Thymus (tissue), 11 donors: Measurements from ENCODE around the gene C11orf86. TPM values are rescaled to one million over a fixed set of nuclear protein-coding genes. Genes with fewer than 3 reads are reported as not detected.
"Not testable (repeated sequence)": the region's sequence is repeated elsewhere in the genome, so short reads cannot be mapped to it uniquely, and the experiment has no call there.

Experiments
- DNase-seq, 9 donors: peaks; one replicate each; pipeline ENCODE4 v3.0.0-alpha.2; 2013; ENCODE audit warnings: low spot score in 9 of 9, low read depth in 6 of 9, missing footprints in 1 of 9
- H3K27ac ChIP-seq, 2 donors: one replicate each; pipeline ENCODE4 v1.5.1; 2013; ENCODE audit warnings: control low read depth in 1 of 2, low read depth in 1 of 2, low read length in 1 of 2, mild to moderate bottlenecking in 1 of 2, moderate library complexity in 1 of 2
- H3K27me3 ChIP-seq, 2 donors: one replicate each; pipeline ENCODE4 v1.5.1; 2013; ENCODE audit warnings: low read length in 1 of 2; ENCODE audit not compliant: control insufficient read depth in 2 of 2, insufficient read depth in 1 of 2
- H3K36me3 ChIP-seq, 2 donors: one replicate each; pipeline ENCODE4 v1.5.1; 2013; ENCODE audit warnings: low read length in 1 of 2, mild to moderate bottlenecking in 1 of 2, moderate library complexity in 1 of 2; ENCODE audit not compliant: control insufficient read depth in 2 of 2, insufficient read depth in 2 of 2
- H3K4me1 ChIP-seq, 2 donors: one replicate each; pipeline ENCODE4 v1.5.1; 2013; ENCODE audit warnings: low read length in 2 of 2; ENCODE audit not compliant: control insufficient read depth in 2 of 2, insufficient read depth in 2 of 2
- H3K4me3 ChIP-seq, 2 donors: one replicate each; pipeline ENCODE4 v1.5.1; 2013; ENCODE audit warnings: low read length in 2 of 2, control low read depth in 1 of 2, mild to moderate bottlenecking in 1 of 2
- H3K9me3 ChIP-seq, 2 donors: one replicate each; pipeline ENCODE4 v1.5.1; 2013; ENCODE audit warnings: low read length in 1 of 2, mild to moderate bottlenecking in 1 of 2; ENCODE audit not compliant: control insufficient read depth in 2 of 2, insufficient read depth in 1 of 2
- WGBS: extraction: QIAGEN DNeasy Blood & Tissue Kit; methylation state at CpG from one replicate; pipeline ENCODE4 v1.1.7; 2013; 5-methylcytosine and 5-hydroxymethylcytosine counted together
- polyA plus RNA-seq: library from polyadenylated mRNA; stranded (reverse); fragments of 200-250 nt; gene quantifications from one replicate; pipeline ENCODE4 v1.2.3, GENCODE V29; 2013
- total RNA-seq: library from RNA; stranded (reverse); fragments of 120-200 nt; gene quantifications from one replicate; pipeline ENCODE4 v1.2.4, GENCODE V29; 2013
- donor health status: healthy.

The C11orf86 gene
- total and polyA plus RNA-seq, 2 donors, result 0.14 TPM; not detected in 1

DNA sequence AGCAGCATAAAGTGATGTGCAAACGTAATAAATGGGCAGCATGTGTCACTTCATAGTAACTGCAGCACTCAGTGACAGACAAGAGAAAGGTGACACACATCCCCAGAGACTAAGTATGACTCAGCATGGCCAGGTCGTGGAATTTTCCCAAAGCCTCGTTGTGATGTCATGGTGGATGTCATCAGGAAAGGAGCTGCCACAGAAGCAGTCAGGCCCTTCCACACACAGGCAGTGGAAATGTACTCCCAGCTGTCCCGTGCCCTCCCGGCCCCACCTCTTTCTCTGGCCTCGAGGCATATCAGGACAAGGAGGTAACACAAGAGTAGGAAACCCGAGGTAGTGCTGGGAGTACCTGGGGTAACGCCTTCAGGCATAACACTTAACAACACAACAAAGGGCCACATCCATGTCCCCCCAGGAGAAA lies 25.0 kb upstream of the C11orf86 start:
- no peaks in the 10 kb centered on the region for H3K36me3 ChIP-seq
- no peaks in the 10 kb centered on the region for H3K27me3 ChIP-seq
- DNase-seq, result no peak
- H3K4me3 ChIP-seq, result no peak overlapping the region
- 84% methylated on average over 8 of the region's 8 CpGs for whole genome bisulfite sequencing
- H3K27ac ChIP-seq, result no peak overlapping the region
- H3K9me3 ChIP-seq, result no peaks in the 10 kb centered on the region
- H3K4me1 ChIP-seq, result no peaks in the 10 kb centered on the region

DNA sequence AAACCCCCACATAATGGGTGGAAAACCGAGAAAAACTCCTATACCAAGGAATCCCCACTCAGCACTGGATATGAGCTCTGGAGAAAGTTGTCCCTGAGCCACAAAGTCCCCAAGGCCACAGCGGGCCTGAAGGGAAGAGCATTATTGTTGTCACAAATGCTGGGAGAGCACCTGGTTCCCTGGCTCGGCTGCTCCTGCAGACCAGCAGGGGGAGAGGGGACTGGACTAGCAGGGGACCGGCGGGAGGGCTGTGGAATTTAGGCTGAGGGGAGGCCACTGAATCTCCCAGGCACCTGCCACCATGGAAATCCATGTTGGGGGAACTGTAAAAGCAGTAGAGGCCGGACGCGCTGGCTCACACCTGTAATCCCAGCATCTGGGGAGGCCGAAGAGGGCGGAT lies 24.0 kb upstream of the C11orf86 start:
- WGBS, result 98% methylated on average over 10 of the region's 10 CpGs
- DNase-seq, result no peak
- no peaks in the 10 kb centered on the region for H3K27me3 ChIP-seq
- no peaks in the 10 kb centered on the region for H3K4me1 ChIP-seq
- H3K4me3 ChIP-seq, result no peak overlapping the region
- H3K27ac ChIP-seq, result no peak overlapping the region
- no peaks in the 10 kb centered on the region for H3K9me3 ChIP-seq
- H3K36me3 ChIP-seq, result no peaks in the 10 kb centered on the region

DNA sequence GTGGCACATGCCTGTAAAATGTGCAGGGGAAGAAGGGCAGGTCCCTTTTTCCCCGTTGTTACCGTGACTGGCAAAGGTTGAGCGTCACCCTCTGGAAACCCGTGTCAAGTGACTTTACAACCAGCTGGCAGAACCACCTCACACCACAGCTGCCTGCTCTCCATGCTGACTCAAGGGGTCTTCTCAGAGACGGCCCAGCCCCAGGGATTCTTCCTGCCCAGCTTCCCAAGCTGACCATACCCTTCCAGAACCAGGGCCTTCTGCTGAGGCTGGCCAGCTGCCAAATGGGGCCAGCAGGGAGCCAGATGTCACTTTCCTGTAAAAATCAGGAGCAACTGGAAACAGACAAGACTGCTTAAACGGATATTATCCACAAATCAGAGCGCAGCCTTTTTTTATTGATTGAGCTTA lies 23.2 kb upstream of the C11orf86 start:
- Histone ChIP-seq H3K4me1 (peaks cover 0 to under 1% of the 10 kb centered on the region in 2 donors), H3K36me3 (no peaks in the 10 kb centered on the region)
- DNase-seq, result no peak

DNA sequence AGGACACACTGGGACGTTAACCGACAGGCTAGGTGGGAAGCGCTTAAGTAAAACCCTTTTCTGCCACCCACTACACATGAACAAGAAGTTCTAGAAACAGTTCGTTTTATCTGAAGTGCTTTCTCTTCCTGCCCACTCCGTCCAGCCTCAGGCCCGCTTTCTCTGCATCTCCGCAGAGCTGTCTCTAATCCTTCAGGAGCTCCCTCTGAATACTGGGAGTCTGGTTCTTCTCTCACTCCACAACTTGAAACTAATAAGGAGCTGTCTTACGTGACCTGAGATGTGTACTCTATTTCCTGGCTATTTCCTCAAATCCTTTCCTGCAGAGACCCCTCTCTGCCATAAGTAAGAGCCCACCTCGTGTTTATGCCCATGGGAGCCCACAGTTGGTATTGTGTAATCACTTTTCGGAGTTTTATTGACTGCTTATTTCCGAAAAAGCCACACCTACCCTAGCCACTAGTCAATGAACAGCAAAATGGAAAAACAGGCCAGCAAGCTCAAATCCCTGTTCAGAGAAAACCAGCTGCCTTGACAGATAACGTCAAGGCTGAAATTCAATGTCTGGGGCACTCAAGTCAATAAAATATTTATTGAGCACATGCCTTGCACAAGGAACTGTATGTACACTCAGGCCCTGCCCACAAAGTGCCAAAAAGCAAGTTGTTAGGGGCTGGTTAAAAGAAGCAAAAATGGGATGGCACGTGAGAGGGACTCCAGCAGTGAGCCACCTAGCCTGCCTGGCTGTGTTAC lies 21.8 kb upstream of the C11orf86 start:
- peaks cover 0 to 4% of the 10 kb centered on the region in 2 donors for H3K27me3 ChIP-seq
- no peaks in the 10 kb centered on the region for H3K36me3 ChIP-seq
- H3K9me3 ChIP-seq, result no peaks in the 10 kb centered on the region
- no peak for DNase-seq
- no peak overlapping the region for H3K27ac ChIP-seq
- 94% methylated on average over 13 of the region's 13 CpGs for WGBS
- no peak overlapping the region for H3K4me3 ChIP-seq
- peaks cover 0 to 9% of the 10 kb centered on the region in 2 donors for H3K4me1 ChIP-seq

More for the DNA sequence above, 23.2 kb upstream of the C11orf86 start:
- Histone ChIP-seq H3K4me3 (no peak overlapping the region), H3K27ac (no peak overlapping the region), H3K27me3 (no peaks in the 10 kb centered on the region), H3K9me3 (no peaks in the 10 kb centered on the region)
- WGBS, result 90% methylated on average over 7 of the region's 7 CpGs

DNA sequence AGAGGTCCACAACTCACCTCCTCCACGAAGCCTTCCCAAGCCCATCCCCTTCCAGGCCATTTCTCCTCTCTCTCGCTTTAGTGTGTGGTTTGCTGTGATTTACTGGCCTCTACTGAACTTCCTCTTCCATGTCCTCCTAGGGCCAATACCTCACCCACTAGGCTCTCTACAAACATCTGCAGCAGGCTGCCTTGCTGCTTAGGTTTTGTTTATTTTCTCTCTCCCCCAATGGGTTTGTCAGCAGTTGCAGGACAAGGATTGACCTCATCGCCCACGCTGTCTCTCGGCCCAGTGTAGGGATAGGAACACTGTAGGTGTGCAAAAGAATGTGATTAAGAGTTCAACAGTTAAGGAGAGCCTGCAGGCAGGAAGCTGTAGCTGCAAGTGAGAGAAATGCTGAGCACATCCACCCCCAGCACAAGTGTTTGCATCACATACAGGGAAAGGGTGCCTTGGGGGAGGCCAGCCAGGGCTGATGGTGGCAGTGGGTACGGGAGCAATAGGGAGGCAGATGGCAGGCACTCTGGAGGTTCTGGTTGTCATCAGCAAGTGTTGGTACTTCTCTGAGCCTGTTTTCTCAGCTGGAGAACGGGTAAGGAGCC lies 18.3 kb upstream of the C11orf86 start:
- peaks cover 0 to 4% of the 10 kb centered on the region in 2 donors for H3K9me3 ChIP-seq
- peaks cover 0 to 20% of the 10 kb centered on the region in 2 donors for H3K4me1 ChIP-seq
- peak in 2 of 9 donors; percentile 8 to 13 for DNase-seq
- H3K27me3 ChIP-seq, result peaks cover 4 to 17% of the 10 kb centered on the region in 2 donors
- WGBS, result 45% methylated on average over 7 of the region's 7 CpGs
- no peaks in the 10 kb centered on the region for H3K36me3 ChIP-seq
- H3K4me3 ChIP-seq, result no peak overlapping the region
- no peak overlapping the region for H3K27ac ChIP-seq

DNA sequence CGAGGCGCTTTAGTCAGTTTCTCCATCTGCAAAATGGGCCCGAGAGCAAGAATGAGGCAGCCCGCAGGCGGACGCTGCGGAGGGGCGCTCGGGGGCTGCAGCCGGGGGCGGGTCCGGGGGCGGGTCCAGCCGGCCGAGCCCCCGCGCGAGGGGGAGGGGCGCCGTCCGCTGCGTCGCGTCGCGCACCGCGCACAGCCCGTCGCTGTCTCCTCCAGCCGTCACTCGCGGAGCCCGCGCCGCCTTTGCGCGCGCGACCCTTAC lies 17.2 kb upstream of the C11orf86 start:
- peaks cover 0 to 20% of the 10 kb centered on the region in 2 donors for H3K4me1 ChIP-seq
- H3K4me3 ChIP-seq, result peak overlapping the region; percentile 57 to 78
- peaks cover 0 to 4% of the 10 kb centered on the region in 2 donors for H3K9me3 ChIP-seq
- peaks cover 4 to 17% of the 10 kb centered on the region in 2 donors for H3K27me3 ChIP-seq
- WGBS, result 2% methylated on average over 40 of the region's 40 CpGs
- H3K27ac ChIP-seq, result no peak overlapping the region
- peak in 1 of 9 donors; percentile 19 for DNase-seq
- H3K36me3 ChIP-seq, result no peaks in the 10 kb centered on the region

DNA sequence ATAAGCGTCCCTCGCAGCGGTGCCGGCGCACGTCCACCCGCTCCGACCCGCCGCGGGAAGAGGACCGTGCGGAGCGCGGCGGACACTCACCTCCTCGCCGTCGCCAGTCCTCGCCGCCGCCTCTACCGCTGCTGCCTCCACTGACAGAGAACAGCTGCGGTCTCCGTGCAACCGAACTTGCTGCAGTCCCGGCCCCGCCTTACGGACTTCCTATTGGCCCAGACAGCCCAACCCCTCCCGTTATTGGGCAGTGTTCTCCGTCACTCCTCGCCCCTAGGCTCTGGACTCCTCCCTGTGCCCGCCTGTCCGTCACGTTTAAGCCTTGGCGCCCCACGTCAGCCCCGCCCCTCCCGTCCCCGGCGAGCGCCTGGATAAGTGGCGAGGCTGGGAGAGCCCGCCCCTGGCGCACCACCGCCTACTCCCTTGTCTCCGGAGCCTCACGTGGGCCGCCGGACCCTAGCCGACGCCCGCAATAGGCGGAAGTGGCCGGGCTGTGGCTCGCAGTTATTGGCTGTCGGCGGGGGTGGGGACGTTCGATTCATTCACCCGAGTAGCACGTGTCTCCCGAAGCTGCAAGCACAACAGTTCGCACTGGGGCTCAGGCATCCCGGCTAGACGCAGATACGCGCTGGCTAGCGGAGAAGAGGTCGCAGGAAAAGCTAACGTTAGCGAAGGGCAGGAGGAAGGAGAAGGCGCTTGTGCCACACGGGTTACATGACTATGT lies 16.7 kb upstream of the C11orf86 start, which contains the start of gene PC:
PC (minus strand) TSS at position 152 of the 724 bp plus-strand sequence. CDS start 86,224 bp downstream, outside the sequence.
- Histone ChIP-seq H3K9me3 (peaks cover 0 to 4% of the 10 kb centered on the region in 2 donors), H3K4me1 (peaks cover 0 to 20% of the 10 kb centered on the region in 2 donors), H3K27ac (peak within 1 kb of the TSS in 1 of 2 donors; percentile 32), H3K27me3 (peaks cover 4 to 17% of the 10 kb centered on the region in 2 donors), H3K36me3 (no peaks in the 10 kb centered on the region), H3K4me3 (peak within 1 kb of the TSS; percentile 57 to 78)
- under 1% methylated on average over 74 of the region's 74 CpGs for whole genome bisulfite sequencing
- DNase-seq, result peak; percentile 92 to 98 (median 96)

DNA sequence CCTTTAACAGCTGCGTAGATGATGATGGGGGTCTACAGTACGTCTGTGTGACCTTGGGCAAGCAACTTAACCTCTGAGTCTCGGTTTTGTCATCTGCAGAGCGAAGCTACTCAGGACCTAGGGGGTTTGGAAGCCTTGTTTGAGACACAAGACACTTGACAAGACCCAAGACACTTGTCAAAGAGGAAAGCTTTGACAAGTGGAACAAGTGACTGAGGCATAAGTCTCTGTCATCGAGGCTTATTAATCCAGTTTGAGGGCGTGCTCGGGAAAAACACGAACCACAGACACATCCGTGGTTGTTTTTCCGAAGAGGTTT lies 16.2 kb upstream of the C11orf86 start:
- Histone ChIP-seq H3K27ac (peak overlapping the region in 1 of 2 donors; percentile 32), H3K4me3 (peak overlapping the region; percentile 57 to 78), H3K27me3 (peaks cover 4 to 17% of the 10 kb centered on the region in 2 donors), H3K36me3 (no peaks in the 10 kb centered on the region), H3K4me1 (peaks cover 0 to 20% of the 10 kb centered on the region in 2 donors), H3K9me3 (peaks cover 0 to 4% of the 10 kb centered on the region in 2 donors)
- 36% methylated on average over 10 of the region's 10 CpGs for WGBS
- DNase-seq, result peak in 1 of 9 donors; percentile 27

DNA sequence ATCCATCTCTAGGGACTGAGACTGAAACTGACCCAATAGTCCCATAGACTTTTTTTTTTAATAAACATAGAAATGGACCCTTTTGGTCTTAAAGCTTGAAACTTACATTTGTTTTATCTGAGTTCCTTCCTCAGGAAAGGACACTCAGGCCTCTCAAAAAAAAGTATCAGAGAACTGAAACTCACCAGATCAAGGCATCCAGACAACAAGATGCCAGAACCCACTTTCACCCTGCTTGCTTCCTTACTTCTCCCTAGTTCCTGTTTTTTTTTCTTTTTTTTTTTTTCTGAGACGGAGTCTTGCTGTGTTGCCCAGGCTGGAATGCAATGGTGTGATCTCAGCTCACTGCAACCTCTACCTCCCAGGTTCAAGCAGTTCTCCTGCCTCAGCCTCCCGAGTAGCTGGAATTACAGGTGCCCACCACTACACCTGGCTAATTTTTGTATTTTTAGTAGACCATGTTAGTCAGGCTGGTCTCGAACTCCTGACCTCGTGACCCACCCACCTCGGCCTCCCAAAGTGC lies 13.4 kb upstream of the C11orf86 start:
- DNase-seq, H3K4me3 ChIP-seq, H3K36me3 ChIP-seq, H3K27ac ChIP-seq, H3K9me3 ChIP-seq: not testable (repeated sequence)
- peaks cover 0 to 20% of the 10 kb centered on the region in 2 donors for H3K4me1 ChIP-seq
- H3K27me3 ChIP-seq, result peaks cover 4 to 17% of the 10 kb centered on the region in 2 donors
- WGBS, result 88% methylated on average over 5 of the region's 5 CpGs
